ENCODE results near the gene ACYP2.
"Not testable (repeated sequence)": the region's sequence is repeated elsewhere in the genome, so short reads cannot be mapped to it uniquely, and the experiment has no call there.

The ACYP2 gene

GRCh38 chr2:54289917-54290316 is 174.5 kb downstream of the ACYP2 start:
- Histone ChIP-seq H3K27me3 (ENCODE audit: control insufficient read depth, insufficient read depth, low read length) (peaks cover 68% of the 10 kb centered on the region), H3K36me3 (ENCODE audit: control insufficient read depth, insufficient read depth, low read length) (no peaks in the 10 kb centered on the region), H3K9ac (ENCODE audit: low read depth, low read length) (no peak overlapping the region), H3K4me3 (ENCODE audit: low read depth, low read length) (peak overlapping the region; percentile 31), H3K9me3 (ENCODE audit: control insufficient read depth, insufficient read depth, low read length) (no peaks in the 10 kb centered on the region), H3K4me1 (ENCODE audit: control insufficient read depth, insufficient read depth, low read length) (peaks cover 9% of the 10 kb centered on the region)

- Histone ChIP-seq H3K9me3 (ENCODE audit: control insufficient read depth, insufficient read depth, low read length) (no peaks in the 10 kb centered on the region), H3K9ac (ENCODE audit: low read depth, low read length) (no peak overlapping the region), H3K4me1 (ENCODE audit: control insufficient read depth, insufficient read depth, low read length) (peaks cover 9% of the 10 kb centered on the region), H3K4me3 (ENCODE audit: low read depth, low read length) (peak overlapping the region; percentile 31), H3K27me3 (ENCODE audit: control insufficient read depth, insufficient read depth, low read length) (peaks cover 68% of the 10 kb centered on the region), H3K36me3 (ENCODE audit: control insufficient read depth, insufficient read depth, low read length) (no peaks in the 10 kb centered on the region)
These were observed 175.1 kb downstream of the ACYP2 start for GRCh38 chr2:54290356-54291025.

GRCh38 chr2:54294665-54295064 is 179.2 kb downstream of the ACYP2 start:
- H3K27me3 ChIP-seq (ENCODE audit: control insufficient read depth, insufficient read depth, low read length): peaks cover 38% of the 10 kb centered on the region
- H3K4me1 ChIP-seq (ENCODE audit: control insufficient read depth, insufficient read depth, low read length); H3K9me3 ChIP-seq (ENCODE audit: control insufficient read depth, insufficient read depth, low read length); H3K9ac ChIP-seq (ENCODE audit: low read depth, low read length); H3K36me3 ChIP-seq (ENCODE audit: control insufficient read depth, insufficient read depth, low read length); H3K4me3 ChIP-seq (ENCODE audit: low read depth, low read length): not testable (repeated sequence)

- no peaks in the 10 kb centered on the region for H3K9me3 ChIP-seq (ENCODE audit: control insufficient read depth, insufficient read depth, low read length)
- H3K4me1 ChIP-seq (ENCODE audit: control insufficient read depth, insufficient read depth, low read length): peaks cover 3% of the 10 kb centered on the region
- no peak overlapping the region for H3K9ac ChIP-seq (ENCODE audit: low read depth, low read length)
- H3K27me3 ChIP-seq (ENCODE audit: control insufficient read depth, insufficient read depth, low read length): peaks cover 26% of the 10 kb centered on the region
- H3K36me3 ChIP-seq (ENCODE audit: control insufficient read depth, insufficient read depth, low read length): no peaks in the 10 kb centered on the region
- no peak overlapping the region for H3K4me3 ChIP-seq (ENCODE audit: low read depth, low read length)
These were observed 180.5 kb downstream of the ACYP2 start for GRCh38 chr2:54295911-54296310.

- Histone ChIP-seq H3K27me3 (ENCODE audit: control insufficient read depth, insufficient read depth, low read length) (peaks cover under 1% of the 10 kb centered on the region), H3K4me3 (ENCODE audit: low read depth, low read length) (no peak overlapping the region), H3K9ac (ENCODE audit: low read depth, low read length) (no peak overlapping the region), H3K4me1 (ENCODE audit: control insufficient read depth, insufficient read depth, low read length) (no peaks in the 10 kb centered on the region), H3K9me3 (ENCODE audit: control insufficient read depth, insufficient read depth, low read length) (no peaks in the 10 kb centered on the region), H3K36me3 (ENCODE audit: control insufficient read depth, insufficient read depth, low read length) (no peaks in the 10 kb centered on the region)
These were observed 183.1 kb downstream of the ACYP2 start for GRCh38 chr2:54298514-54298913.

GRCh38 chr2:54303631-54304030 is 188.2 kb downstream of the ACYP2 start:
- Histone ChIP-seq H3K27me3 (ENCODE audit: control insufficient read depth, insufficient read depth, low read length) (no peaks in the 10 kb centered on the region), H3K9ac (ENCODE audit: low read depth, low read length) (no peak overlapping the region), H3K4me1 (ENCODE audit: control insufficient read depth, insufficient read depth, low read length) (no peaks in the 10 kb centered on the region), H3K9me3 (ENCODE audit: control insufficient read depth, insufficient read depth, low read length) (no peaks in the 10 kb centered on the region), H3K36me3 (ENCODE audit: control insufficient read depth, insufficient read depth, low read length) (no peaks in the 10 kb centered on the region), H3K4me3 (ENCODE audit: low read depth, low read length) (no peak overlapping the region)

- Histone ChIP-seq H3K4me1 (ENCODE audit: control insufficient read depth, insufficient read depth, low read length) (no peaks in the 10 kb centered on the region), H3K9ac (ENCODE audit: low read depth, low read length) (no peak overlapping the region), H3K36me3 (ENCODE audit: control insufficient read depth, insufficient read depth, low read length) (no peaks in the 10 kb centered on the region), H3K9me3 (ENCODE audit: control insufficient read depth, insufficient read depth, low read length) (no peaks in the 10 kb centered on the region), H3K27me3 (ENCODE audit: control insufficient read depth, insufficient read depth, low read length) (no peaks in the 10 kb centered on the region), H3K4me3 (ENCODE audit: low read depth, low read length) (no peak overlapping the region)
These were observed 191.1 kb downstream of the ACYP2 start for GRCh38 chr2:54306556-54306955.

- Histone ChIP-seq H3K36me3 (ENCODE audit: control insufficient read depth, insufficient read depth, low read length) (no peaks in the 10 kb centered on the region), H3K4me3 (ENCODE audit: low read depth, low read length) (no peak overlapping the region), H3K9me3 (ENCODE audit: control insufficient read depth, insufficient read depth, low read length) (no peaks in the 10 kb centered on the region), H3K9ac (ENCODE audit: low read depth, low read length) (no peak overlapping the region), H3K27me3 (ENCODE audit: control insufficient read depth, insufficient read depth, low read length) (no peaks in the 10 kb centered on the region), H3K4me1 (ENCODE audit: control insufficient read depth, insufficient read depth, low read length) (no peaks in the 10 kb centered on the region)
These were observed 192.8 kb downstream of the ACYP2 start for GRCh38 chr2:54308186-54308585.

GRCh38 chr2:54308782-54309181 is 193.4 kb downstream of the ACYP2 start:
- Histone ChIP-seq H3K4me1 (ENCODE audit: control insufficient read depth, insufficient read depth, low read length) (no peaks in the 10 kb centered on the region), H3K9me3 (ENCODE audit: control insufficient read depth, insufficient read depth, low read length) (no peaks in the 10 kb centered on the region), H3K9ac (ENCODE audit: low read depth, low read length) (no peak overlapping the region), H3K36me3 (ENCODE audit: control insufficient read depth, insufficient read depth, low read length) (no peaks in the 10 kb centered on the region), H3K4me3 (ENCODE audit: low read depth, low read length) (no peak overlapping the region), H3K27me3 (ENCODE audit: control insufficient read depth, insufficient read depth, low read length) (no peaks in the 10 kb centered on the region)

- H3K36me3 ChIP-seq (ENCODE audit: control insufficient read depth, insufficient read depth, low read length): no peaks in the 10 kb centered on the region
- no peaks in the 10 kb centered on the region for H3K9me3 ChIP-seq (ENCODE audit: control insufficient read depth, insufficient read depth, low read length)
- no peaks in the 10 kb centered on the region for H3K4me1 ChIP-seq (ENCODE audit: control insufficient read depth, insufficient read depth, low read length)
- H3K9ac ChIP-seq (ENCODE audit: low read depth, low read length): no peak overlapping the region
- H3K27me3 ChIP-seq (ENCODE audit: control insufficient read depth, insufficient read depth, low read length): no peaks in the 10 kb centered on the region
- H3K4me3 ChIP-seq (ENCODE audit: low read depth, low read length): no peak overlapping the region
These were observed 194.9 kb downstream of the ACYP2 start for GRCh38 chr2:54310311-54310710.

- Histone ChIP-seq H3K27me3 (ENCODE audit: control insufficient read depth, insufficient read depth, low read length) (no peaks in the 10 kb centered on the region), H3K9me3 (ENCODE audit: control insufficient read depth, insufficient read depth, low read length) (no peaks in the 10 kb centered on the region), H3K4me3 (ENCODE audit: low read depth, low read length) (no peak overlapping the region), H3K9ac (ENCODE audit: low read depth, low read length) (no peak overlapping the region), H3K36me3 (ENCODE audit: control insufficient read depth, insufficient read depth, low read length) (no peaks in the 10 kb centered on the region), H3K4me1 (ENCODE audit: control insufficient read depth, insufficient read depth, low read length) (no peaks in the 10 kb centered on the region)
These were observed 195.5 kb downstream of the ACYP2 start for GRCh38 chr2:54310961-54311360.

- Histone ChIP-seq H3K9me3 (ENCODE audit: control insufficient read depth, insufficient read depth, low read length) (no peaks in the 10 kb centered on the region), H3K9ac (ENCODE audit: low read depth, low read length) (no peak overlapping the region), H3K27me3 (ENCODE audit: control insufficient read depth, insufficient read depth, low read length) (no peaks in the 10 kb centered on the region), H3K4me1 (ENCODE audit: control insufficient read depth, insufficient read depth, low read length) (no peaks in the 10 kb centered on the region), H3K36me3 (ENCODE audit: control insufficient read depth, insufficient read depth, low read length) (no peaks in the 10 kb centered on the region), H3K4me3 (ENCODE audit: low read depth, low read length) (no peak overlapping the region)
These were observed 197.7 kb downstream of the ACYP2 start for GRCh38 chr2:54313147-54313546.
